Ectodermal cell (in vitro differentiated cells): ENCODE measurements around the gene PNN.
"Not testable (repeated sequence)": the region's sequence is repeated elsewhere in the genome, so short reads cannot be mapped to it uniquely, and the experiment has no call there.

ENCODE experiments used
- H3K27ac ChIP-seq: 2 replicates; pipeline ENCODE4 v1.7.0; 2013; ENCODE audit warnings: mild to moderate bottlenecking, low read depth, low read length; ENCODE audit not compliant: insufficient read depth, poor library complexity, severe bottlenecking
- H3K27me3 ChIP-seq: 2 replicates; pipeline ENCODE4 v1.7.0; 2013; ENCODE audit warnings: mild to moderate bottlenecking, low read length; ENCODE audit not compliant: insufficient read depth, control insufficient read depth, poor library complexity, severe bottlenecking
- H3K36me3 ChIP-seq: one replicate; pipeline ENCODE4 v1.7.0; 2013; ENCODE audit warnings: low read length; ENCODE audit not compliant: control insufficient read depth, insufficient read depth
- H3K4me1 ChIP-seq: one replicate; pipeline ENCODE4 v1.7.0; 2013; ENCODE audit warnings: low read length; ENCODE audit not compliant: control insufficient read depth, insufficient read depth
- H3K4me3 ChIP-seq: 2 replicates; pipeline ENCODE4 v1.7.0; 2013; ENCODE audit warnings: low read depth, low read length, control low read depth; ENCODE audit not compliant: insufficient read depth
- H3K9me3 ChIP-seq: 2 replicates; pipeline ENCODE4 v1.7.0; 2013; ENCODE audit warnings: mild to moderate bottlenecking, low read length, moderate library complexity; ENCODE audit not compliant: control insufficient read depth
- WGBS, 2 experiments: methylation state at CpG; one replicate each; pipeline ENCODE4 v1.1.7; 2013; ENCODE audit warnings: missing lambda C conversion rate in 2 of 2; 5-methylcytosine and 5-hydroxymethylcytosine counted together

Gene PNN

DNA sequence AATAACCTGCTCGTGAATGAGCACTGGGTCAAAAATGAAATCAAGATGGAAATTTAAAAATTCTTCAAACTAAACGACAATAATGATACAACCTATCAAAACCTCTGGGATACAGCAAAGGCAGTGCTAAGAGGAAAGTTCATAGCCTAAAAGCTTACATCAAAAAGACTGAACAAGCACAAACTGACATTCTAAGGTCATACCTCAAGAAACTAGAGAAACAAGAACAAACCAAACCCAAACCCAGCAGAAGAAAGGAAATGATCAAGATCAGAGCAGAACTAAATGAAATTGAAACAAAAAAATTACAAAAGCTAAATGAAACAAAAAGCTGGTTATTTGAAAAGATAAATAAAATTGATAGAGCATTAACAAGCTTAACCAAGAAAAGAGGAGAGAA is 32.4 kb downstream of the PNN start:
- not testable (repeated sequence) for H3K4me3 ChIP-seq, H3K4me1 ChIP-seq, H3K27ac ChIP-seq, H3K9me3 ChIP-seq, H3K27me3 ChIP-seq, H3K36me3 ChIP-seq
- WGBS, 2 experiments: 93 to 94% methylated on average over 2 of the region's 2 CpGs

DNA sequence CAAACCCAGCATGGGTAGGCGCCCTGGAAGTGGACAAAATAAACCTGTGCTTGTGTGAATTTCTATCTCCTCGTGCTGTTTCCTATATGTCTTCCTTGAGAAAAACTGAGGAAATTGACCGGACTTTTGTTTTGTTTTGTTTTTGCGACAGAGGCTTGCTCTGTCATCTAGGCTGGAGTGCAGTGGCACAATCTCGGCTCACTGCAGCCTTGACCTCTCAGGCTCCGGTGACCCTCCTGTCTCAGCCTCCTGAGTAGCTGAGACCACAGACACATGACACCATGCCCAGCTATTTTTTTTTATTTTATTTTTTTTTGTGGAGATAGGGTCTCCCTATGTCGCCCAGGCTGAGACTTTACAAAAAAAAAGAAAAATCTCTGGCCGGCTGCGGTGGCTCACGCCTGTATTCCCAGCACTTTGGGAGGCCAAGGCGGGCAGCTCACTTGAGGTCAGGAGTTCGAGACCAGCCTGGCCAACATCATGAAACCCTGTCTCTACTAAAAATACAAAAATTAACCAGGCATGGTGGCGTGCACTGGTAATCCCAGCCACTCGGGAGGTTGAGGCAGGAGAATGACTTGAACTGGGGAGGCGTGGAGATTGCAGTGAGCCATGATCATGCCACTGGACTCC is 36.2 kb downstream of the PNN start:
- Histone ChIP-seq H3K4me1 (no peaks in the 10 kb centered on the region), H3K27me3 (no peaks in the 10 kb centered on the region), H3K4me3 (no peak overlapping the region), H3K9me3 (no peaks in the 10 kb centered on the region), H3K27ac (no peak overlapping the region), H3K36me3 (no peaks in the 10 kb centered on the region)
- 93 to 95% methylated on average over 15 of the region's 15 CpGs for WGBS, 2 experiments

- Histone ChIP-seq H3K27me3 (no peaks in the 10 kb centered on the region), H3K9me3 (no peaks in the 10 kb centered on the region), H3K27ac (no peak overlapping the region), H3K4me1 (no peaks in the 10 kb centered on the region), H3K4me3 (no peak overlapping the region), H3K36me3 (no peaks in the 10 kb centered on the region)
- WGBS, 2 experiments: 81 to 82% methylated on average over 3 of the region's 3 CpGs
Observed at GRCh38 chr14:39212034-39212433, 37.0 kb downstream of the PNN start.

GRCh38 chr14:39212693-39213092 is 37.6 kb downstream of the PNN start:
- WGBS, 2 experiments: 86 to 100% methylated on average over 1 of the region's 1 CpG
- H3K27ac ChIP-seq: no peak overlapping the region
- H3K9me3 ChIP-seq: no peaks in the 10 kb centered on the region
- no peaks in the 10 kb centered on the region for H3K27me3 ChIP-seq
- no peaks in the 10 kb centered on the region for H3K4me1 ChIP-seq
- H3K4me3 ChIP-seq: no peak overlapping the region
- H3K36me3 ChIP-seq: no peaks in the 10 kb centered on the region

- WGBS, 2 experiments: 83 to 86% methylated on average over 8 of the region's 8 CpGs
Observed at GRCh38 chr14:39217214-39217879, 42.3 kb downstream of the PNN start.

GRCh38 chr14:39218171-39218769 is 43.2 kb downstream of the PNN start:
- WGBS, 2 experiments: 69 to 73% methylated on average over 5 of the region's 5 CpGs
- H3K4me1 ChIP-seq: no peaks in the 10 kb centered on the region
- H3K4me3 ChIP-seq: no peak overlapping the region
- no peaks in the 10 kb centered on the region for H3K36me3 ChIP-seq
- no peaks in the 10 kb centered on the region for H3K9me3 ChIP-seq
- no peak overlapping the region for H3K27ac ChIP-seq
- H3K27me3 ChIP-seq: no peaks in the 10 kb centered on the region

More at GRCh38 chr14:39217214-39217879, 42.3 kb downstream of the PNN start:
- H3K4me1 ChIP-seq: no peaks in the 10 kb centered on the region
- H3K27me3 ChIP-seq: no peaks in the 10 kb centered on the region
- no peak overlapping the region for H3K27ac ChIP-seq
- no peaks in the 10 kb centered on the region for H3K36me3 ChIP-seq
- no peak overlapping the region for H3K4me3 ChIP-seq
- H3K9me3 ChIP-seq: no peaks in the 10 kb centered on the region

GRCh38 chr14:39219075-39219499 is 44.0 kb downstream of the PNN start:
- Histone ChIP-seq H3K27me3 (no peaks in the 10 kb centered on the region), H3K36me3 (no peaks in the 10 kb centered on the region), H3K4me3 (no peak overlapping the region), H3K9me3 (no peaks in the 10 kb centered on the region), H3K4me1 (no peaks in the 10 kb centered on the region), H3K27ac (no peak overlapping the region)
- WGBS, 2 experiments: 95 to 96% methylated on average over 3 of the region's 3 CpGs

DNA sequence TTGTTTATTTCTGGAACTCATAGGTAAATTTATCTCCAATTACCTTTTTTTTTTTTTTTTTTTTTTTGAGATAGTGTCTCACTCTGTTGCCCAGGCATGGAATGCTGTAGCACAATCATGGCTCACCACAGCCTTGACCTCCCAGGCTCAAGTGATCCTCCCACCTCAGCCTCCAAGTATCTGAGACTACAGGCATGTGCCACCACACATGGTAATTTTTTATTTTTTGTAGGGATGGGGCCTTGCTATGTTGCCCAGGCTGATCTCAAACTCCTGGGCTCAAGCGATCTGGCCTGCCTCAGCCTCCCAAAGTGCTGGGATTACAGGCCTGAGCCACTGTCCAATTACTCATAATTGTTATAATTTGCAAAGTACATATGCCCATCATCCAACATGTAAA is 45.4 kb downstream of the PNN start:
- H3K9me3 ChIP-seq, H3K27me3 ChIP-seq, H3K4me1 ChIP-seq, H3K27ac ChIP-seq, H3K4me3 ChIP-seq, H3K36me3 ChIP-seq: not testable (repeated sequence)
- WGBS, 2 experiments: 83 to 93% methylated on average over 1 of the region's 1 CpG

- H3K36me3 ChIP-seq: no peaks in the 10 kb centered on the region
- no peaks in the 10 kb centered on the region for H3K27me3 ChIP-seq
- H3K27ac ChIP-seq: no peak overlapping the region
- H3K4me3 ChIP-seq: no peak overlapping the region
- no peaks in the 10 kb centered on the region for H3K4me1 ChIP-seq
- no peaks in the 10 kb centered on the region for H3K9me3 ChIP-seq
- 92 to 94% methylated on average over 1 to 3 of the region's 3 CpGs for WGBS, 2 experiments
Observed at GRCh38 chr14:39228044-39228443, 53.0 kb downstream of the PNN start.

DNA sequence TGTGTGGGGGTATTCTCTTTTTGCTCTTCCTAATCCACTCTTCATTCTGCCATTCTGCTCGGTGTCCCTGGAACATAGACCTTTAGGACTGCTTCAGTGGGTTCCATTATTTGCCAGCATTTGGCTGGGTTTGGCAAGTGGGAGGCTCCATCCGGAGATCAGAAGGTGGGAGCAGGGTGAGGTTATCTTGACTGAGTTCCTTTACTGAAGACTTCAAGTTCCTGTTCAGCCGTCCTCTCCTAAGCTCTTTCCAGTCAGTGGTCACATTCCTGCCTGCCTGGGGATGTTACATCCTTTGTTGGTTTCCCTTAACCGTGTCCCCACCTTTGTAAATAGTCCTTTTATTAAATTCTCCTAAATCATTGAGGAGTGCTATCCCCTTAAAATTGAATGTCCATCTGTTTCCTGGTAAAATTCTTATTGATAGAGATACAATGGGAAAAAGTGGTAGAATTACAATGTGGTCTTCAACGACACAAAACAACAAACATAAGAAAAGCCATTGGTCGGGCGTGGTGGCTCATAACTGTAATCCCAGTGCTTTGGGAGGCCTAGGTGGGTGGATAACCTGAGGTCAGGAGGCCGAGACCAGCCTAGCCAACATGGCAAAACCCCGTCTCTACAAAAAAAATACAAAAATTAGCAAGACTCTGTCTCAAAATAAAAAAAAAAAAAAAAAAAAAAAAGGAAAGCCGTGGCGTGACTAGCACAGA is 53.6 kb downstream of the PNN start:
- H3K27ac ChIP-seq: no peak overlapping the region
- H3K4me1 ChIP-seq: no peaks in the 10 kb centered on the region
- no peaks in the 10 kb centered on the region for H3K27me3 ChIP-seq
- WGBS, 2 experiments: 90 to 91% methylated on average over 10 to 11 of the region's 11 CpGs
- H3K9me3 ChIP-seq: no peaks in the 10 kb centered on the region
- H3K4me3 ChIP-seq: no peak overlapping the region
- no peaks in the 10 kb centered on the region for H3K36me3 ChIP-seq
